ENCODE data around the gene PCBP4. TPM values are rescaled to one million over a fixed set of nuclear protein-coding genes. Genes with fewer than 3 reads are reported as not detected.
A peak's percentile ranks its signal among the peaks of the same experiment; 100 is the strongest.

The PCBP4 gene
- total RNA-seq (ENCODE audit: insufficient read depth, low replicate concordance): 14.2 TPM

- DNase-seq (ENCODE audit: low spot score): peak; percentile 52
Measured at GRCh38 chr3:51967384-51968169, at the start of gene PCBP4. TSS of gene PCBP4 (minus strand) at chr3:51967454. CDS start at chr3:51961240, 6,214 bp downstream.

GRCh38 chr3:52015438-52016228 lies 48.4 kb upstream of the PCBP4 start:
- DNase-seq (ENCODE audit: low spot score): no peak

DNA sequence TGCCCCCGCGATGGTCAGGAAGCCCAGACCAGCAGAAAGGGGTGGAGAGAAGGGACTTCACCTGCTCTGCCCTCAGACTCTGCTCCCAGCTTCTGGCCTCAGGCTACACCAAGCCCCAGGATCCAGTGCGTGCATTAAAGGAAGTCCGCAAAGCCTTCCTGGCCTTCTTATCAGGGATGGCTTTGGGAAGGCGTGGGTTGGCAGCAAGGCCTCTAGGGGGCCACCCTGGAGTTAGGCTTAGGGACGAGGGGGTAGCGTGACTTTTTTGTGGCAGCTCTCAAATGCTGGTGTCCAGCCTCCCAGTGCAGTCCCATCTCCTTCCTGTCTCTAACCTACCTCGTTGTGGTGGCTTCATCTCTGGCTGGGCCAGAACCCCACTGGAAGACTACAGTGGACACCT lies 47.4 kb upstream of the PCBP4 start:
- DNase-seq (ENCODE audit: low spot score): peak; percentile 62

GRCh38 chr3:52013802-52014598 lies 46.7 kb upstream of the PCBP4 start:
- DNase-seq (ENCODE audit: low spot score): no peak

DNA sequence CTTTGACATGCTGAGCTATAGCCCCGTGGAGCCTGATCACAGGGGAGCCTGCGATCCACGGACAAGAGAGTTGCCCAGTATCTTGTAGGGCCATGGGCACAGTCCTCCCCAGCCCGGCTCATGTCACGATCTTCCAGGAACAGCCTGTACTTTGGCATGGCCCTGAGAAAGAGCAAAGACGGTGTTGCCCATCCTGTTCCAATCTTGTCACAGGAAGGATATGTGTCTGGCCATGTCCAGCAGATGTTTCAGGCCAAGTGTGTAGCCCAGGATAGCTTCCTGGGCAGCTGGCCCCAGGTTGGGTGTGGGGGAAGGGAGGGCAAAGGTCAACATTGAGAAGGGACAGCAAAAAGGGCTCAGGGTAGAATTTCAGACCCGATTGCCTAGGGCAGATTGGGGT lies 45.4 kb upstream of the PCBP4 start:
- DNase-seq (ENCODE audit: low spot score): no peak

DNA sequence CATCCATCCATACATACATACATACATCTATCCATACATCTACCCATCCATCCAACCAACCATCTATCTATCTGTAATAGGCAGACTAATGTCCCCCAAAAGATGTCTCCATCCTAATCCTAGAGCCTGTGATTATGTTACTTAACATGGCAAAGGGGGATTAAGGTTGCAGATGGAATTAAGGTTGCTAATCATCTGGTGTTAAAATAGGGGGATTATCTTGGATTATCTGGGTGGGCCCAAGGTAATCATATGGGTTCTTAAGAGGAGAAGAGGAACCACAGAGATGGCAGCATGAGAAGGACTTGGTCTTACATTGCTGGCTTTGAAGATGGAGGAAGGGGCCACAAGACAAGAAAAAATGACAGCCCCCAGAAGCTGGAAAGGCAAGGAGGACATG lies 43.2 kb upstream of the PCBP4 start:
- DNase-seq (ENCODE audit: low spot score): no peak

DNA sequence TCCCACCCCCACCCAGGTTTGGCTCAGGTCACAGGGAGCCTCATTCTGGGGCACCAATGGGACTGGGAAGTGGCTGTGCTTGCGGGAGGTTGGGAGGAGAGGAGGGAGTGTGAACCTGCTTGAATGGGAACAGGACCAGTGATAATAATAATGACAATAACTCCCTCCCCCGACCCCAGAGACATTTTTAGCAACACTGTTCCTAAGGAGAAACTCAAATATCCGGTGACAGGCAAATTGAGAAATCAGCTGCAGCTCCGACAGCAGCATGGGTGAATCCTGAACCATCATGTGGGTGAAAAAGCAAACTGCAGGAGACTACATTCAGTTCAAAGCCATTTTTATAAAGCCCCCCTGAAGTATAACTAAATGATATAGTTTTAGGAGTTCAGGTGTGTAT lies 40.0 kb upstream of the PCBP4 start:
- no peak for DNase-seq (ENCODE audit: low spot score)

DNA sequence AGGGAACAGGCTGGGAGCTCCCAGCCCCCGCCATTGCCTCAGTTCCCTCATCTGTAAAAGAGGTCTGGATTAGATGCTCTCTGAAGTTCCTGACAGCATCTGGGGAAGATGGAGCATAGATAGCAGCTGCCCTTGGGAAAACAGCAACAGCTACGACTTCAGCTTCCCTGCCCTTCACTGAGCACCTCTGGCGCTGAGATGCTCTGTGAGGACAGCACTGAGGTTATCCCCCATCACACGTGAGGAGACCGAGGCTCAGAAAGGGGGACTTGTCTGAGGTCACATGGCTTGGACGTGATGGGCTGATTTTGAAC lies 39.5 kb upstream of the PCBP4 start:
- DNase-seq (ENCODE audit: low spot score): no peak

DNA sequence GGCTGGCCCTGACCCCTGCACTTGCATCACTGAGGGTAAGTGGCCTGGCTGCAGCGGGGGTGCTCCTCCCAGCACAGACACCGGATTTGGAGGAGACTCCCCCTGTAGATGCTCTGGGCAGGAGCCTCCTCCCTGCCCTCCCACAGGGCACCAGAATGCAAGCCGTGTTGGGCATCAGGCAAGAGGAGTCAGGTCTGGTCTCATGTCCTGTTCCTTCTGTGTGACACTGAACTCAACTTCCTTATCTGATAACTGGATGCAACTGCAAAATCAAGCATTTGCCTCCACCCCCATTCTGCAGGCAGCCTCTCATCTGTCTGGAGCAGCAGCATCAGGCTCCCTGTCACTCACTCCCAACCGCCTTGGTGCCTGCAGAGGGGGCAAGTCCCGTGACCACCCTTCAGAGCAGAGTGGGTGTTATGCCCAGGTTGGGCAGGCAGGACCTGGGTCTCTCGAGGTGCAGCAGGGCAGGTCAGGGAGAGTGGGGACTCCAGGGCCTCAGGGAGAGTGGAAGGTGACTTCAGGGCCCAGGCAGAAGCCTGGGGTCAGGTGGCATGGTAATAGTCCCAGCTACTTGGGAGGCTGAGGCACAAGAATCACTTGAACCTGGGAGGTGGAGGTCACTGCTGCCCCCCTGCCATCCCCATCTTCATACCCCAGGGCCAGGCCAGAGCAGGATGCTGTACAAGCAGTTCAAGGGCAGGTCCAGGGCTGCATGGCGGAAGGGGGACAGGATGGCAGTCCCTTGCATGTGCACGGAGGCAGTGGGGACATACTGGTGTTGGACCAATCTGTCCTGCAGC lies 39.0 kb upstream of the PCBP4 start:
- DNase-seq (ENCODE audit: low spot score): no peak

- DNase-seq (ENCODE audit: low spot score): peak; percentile 53
Measured at GRCh38 chr3:52005571-52005986, 38.3 kb upstream of the PCBP4 start.

DNA sequence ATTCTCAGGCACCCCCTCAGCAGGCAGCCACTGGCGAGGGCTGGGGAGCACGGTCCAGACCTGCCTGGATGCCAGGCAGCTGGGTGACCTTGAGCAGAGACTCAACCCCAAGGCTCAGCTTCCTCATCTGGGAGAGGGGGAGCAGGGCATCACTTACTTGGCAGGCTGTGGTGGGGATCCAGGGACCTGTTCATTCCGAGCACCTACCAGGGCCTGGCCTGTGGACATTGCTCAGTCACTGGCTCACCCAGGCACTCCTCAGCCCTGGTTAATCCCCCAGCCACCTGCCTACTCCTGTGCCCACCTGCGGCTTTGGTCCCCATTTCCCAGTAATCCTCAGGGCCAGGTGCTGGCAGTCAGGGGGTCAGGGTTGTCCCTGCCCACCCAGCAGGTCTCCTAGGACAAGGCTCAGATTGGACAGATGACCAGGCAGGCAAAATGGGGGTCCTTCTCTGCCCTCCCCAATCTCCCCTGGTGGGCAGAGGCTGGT lies 37.7 kb upstream of the PCBP4 start:
- no peak for DNase-seq (ENCODE audit: low spot score)

- DNase-seq (ENCODE audit: low spot score): peak; percentile 82
Measured at GRCh38 chr3:52004163-52004787, 37.0 kb upstream of the PCBP4 start.

DNA sequence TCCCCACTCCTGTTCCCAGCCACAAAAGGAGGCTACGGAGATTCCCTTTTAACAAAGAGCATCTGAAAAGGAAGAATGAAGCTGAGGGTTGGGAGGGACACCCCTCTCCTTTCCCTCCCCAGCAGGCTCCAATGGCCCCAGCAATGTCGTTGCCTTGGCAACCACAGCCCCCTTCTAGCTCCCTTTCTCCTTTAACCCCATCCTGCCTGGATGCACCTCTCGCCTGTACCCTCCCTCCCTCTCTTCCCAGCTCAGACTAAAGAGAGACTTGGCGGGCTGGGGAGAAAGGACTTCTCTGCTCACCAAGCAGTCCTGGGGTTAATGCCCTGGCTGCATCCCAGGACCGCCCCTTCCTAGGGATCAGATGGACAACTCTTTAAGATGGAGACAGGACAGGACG lies 35.5 kb upstream of the PCBP4 start:
- DNase-seq (ENCODE audit: low spot score): no peak

GRCh38 chr3:52001443-52001974 lies 34.3 kb upstream of the PCBP4 start:
- peak; percentile 68 for DNase-seq (ENCODE audit: low spot score)

DNA sequence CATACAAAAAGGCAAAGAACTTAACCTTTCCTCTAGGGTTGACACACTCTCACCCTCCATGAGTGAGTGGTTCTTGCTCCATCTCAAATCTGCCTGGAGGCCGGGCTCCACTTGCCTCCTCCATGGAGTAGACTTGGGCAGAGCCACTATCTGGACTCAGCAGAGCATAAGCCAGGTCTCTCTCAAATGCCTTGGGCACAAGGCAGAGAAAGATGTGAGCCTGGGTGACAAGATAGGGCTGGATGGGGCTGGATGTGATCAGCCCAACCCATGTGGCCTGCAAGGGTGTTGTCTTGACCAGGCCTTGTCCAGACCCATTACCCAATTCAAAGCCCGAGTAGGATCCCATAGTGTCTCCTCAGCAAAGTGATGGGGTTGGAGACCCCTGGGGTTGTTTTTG lies 32.6 kb upstream of the PCBP4 start:
- no peak for DNase-seq (ENCODE audit: low spot score)

- DNase-seq (ENCODE audit: low spot score): no peak
Measured at GRCh38 chr3:51998774-51999173, 31.5 kb upstream of the PCBP4 start.

DNA sequence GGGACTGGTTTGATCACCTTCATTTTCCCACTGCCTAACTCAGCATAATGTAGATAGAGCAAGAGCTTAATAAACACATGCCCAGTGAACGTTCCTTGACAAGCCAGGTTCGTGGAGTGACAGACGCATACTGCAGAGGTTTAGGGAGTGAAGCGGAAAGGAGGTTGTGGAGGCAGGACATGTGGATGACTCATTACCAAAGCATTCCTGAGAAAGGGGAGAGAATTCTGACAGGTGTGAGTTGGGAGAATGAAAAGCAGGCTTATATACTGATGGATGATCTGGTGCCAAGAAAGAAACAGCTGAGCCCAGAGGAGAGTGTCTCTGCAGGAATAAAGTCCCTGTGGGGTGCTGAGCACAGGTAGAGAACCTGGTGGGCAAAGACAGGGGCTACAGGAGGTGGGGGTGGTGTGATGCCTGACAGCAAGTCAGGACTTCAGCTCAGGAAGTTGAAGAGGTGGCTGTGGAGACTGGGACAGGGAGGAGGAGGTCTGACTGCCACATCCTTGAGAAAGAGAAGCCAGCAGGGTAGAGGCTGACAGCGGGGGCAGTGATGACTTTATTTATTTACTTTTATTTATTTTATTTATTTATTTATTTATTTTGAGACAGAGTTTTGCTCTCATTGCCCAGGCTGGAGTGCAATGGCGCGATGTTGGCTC lies 30.8 kb upstream of the PCBP4 start:
- DNase-seq (ENCODE audit: low spot score): peak; percentile 50

DNA sequence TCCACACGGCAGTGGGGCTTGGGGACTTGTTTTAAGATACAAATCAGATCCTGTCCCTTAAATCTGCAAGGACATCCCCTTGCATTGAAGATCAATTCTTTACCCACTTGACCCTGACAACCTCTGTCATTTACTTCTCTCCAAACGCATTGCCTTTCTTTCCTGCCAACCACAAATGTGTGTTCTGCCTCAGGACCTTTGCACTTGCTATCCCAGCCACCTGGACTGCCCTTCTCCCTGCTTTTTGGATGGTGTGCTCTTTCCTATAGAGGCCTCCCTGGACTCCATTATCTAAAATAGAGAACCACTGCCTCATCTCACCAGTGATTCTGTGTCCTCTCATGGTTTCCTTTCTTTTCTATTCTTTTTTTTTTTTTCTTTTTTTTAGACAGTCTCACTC lies 29.9 kb upstream of the PCBP4 start:
- DNase-seq (ENCODE audit: low spot score): no peak

- peak; percentile 97 for DNase-seq (ENCODE audit: low spot score)
Measured at GRCh38 chr3:51995346-51996163, 28.3 kb upstream of the PCBP4 start, which contains the start of gene RPL29. TSS of gene RPL29 (minus strand) at chr3:51995895. CDS start at chr3:51995461, 434 bp downstream.

Measured in umbilical cord (tissue), 2 donors.